ENCODE measurements around the gene DMBT1. TPM values are rescaled to one million over a fixed set of nuclear protein-coding genes. Genes with fewer than 3 reads are reported as not detected.
"Not testable (repeated sequence)": the region's sequence is repeated elsewhere in the genome, so short reads cannot be mapped to it uniquely, and the experiment has no call there.

Gene DMBT1
- total RNA-seq, 3 donors from 2014 or later = 0.03 to 0.05 (median 0.05) TPM

DNA sequence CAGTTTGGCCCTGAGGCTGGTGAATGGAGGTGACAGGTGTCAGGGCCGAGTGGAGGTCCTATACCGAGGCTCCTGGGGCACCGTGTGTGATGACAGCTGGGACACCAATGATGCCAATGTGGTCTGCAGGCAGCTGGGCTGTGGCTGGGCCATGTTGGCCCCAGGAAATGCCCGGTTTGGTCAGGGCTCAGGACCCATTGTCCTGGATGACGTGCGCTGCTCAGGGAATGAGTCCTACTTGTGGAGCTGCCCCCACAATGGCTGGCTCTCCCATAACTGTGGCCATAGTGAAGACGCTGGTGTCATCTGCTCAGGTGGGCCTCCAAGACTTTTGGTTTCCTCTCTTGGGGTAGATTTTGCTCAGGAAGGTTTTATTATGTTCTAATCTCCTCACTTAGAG lies 25.5 kb downstream of the DMBT1 start:
- not testable (repeated sequence) for ATAC-seq; H3K9me3 Mint-ChIP-seq; DNase-seq; H3K27me3 Mint-ChIP-seq (ENCODE audit: low read depth); H3K36me3 Mint-ChIP-seq (ENCODE audit: insufficient read depth); H3K4me3 Mint-ChIP-seq; H3K4me1 Mint-ChIP-seq (ENCODE audit: low read depth)

DNA sequence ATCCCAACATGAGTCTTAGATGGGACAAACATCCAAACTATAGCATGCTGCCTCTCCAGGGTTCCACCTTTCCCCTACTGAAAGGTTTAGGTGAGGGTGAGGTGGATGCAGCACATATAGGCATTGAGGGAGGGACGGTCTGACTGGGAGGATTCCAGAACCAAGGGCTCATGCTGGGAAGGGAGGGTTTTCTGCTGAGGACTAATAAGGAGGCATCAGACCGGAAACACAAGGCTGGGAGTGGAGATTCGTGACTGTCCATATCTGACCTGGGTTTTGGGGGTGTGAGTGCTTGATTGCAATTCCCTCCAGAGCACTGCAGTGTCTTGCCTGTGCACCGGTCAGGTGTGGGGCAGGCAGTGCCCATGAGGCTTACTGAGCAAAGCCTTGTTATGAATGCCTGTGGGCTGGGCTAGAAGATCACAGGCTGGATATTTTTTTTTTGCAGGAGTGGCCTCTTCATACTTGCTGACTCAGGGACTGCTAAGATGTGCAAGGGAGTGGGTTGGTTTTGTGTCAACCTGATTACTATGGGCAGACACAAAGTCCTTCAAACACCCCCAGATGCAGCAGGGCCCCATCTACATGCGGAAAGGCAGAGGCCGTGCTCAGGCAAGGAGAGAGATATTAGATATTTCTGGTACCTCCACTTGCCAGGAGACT lies 26.7 kb downstream of the DMBT1 start:
- no peaks in the 10 kb centered on the region for H3K9me3 Mint-ChIP-seq
- ATAC-seq (no peak), DNase-seq (no peak)
- H3K4me3 Mint-ChIP-seq = no peak overlapping the region
- no peaks in the 10 kb centered on the region for H3K4me1 Mint-ChIP-seq (ENCODE audit: low read depth)
- H3K36me3 Mint-ChIP-seq (ENCODE audit: insufficient read depth) = no peaks in the 10 kb centered on the region
- H3K27me3 Mint-ChIP-seq (ENCODE audit: low read depth) = no peaks in the 10 kb centered on the region

DNA sequence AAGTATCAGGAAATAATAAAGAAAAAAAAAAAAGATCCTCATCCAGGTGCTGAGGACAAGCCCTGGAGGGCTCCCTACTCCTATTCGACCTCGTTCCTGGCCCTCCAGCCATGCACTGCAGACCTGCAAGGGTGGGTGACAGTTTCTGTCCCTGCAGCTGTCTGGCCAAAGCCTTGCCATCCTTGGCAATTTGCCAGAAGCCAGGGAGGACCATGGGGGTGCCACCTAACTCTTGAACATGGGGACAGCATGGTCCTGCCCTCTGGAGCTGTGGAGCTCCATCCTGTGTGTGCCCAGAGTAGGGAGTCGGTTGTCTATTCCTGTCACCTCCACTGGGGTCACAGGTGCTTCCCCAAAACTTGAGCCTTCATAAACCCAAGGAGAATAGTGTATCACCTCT lies 27.8 kb downstream of the DMBT1 start:
- ATAC-seq (no peak), DNase-seq (no peak)
- H3K4me1 Mint-ChIP-seq (ENCODE audit: low read depth) = no peaks in the 10 kb centered on the region
- no peaks in the 10 kb centered on the region for H3K9me3 Mint-ChIP-seq
- H3K27me3 Mint-ChIP-seq (ENCODE audit: low read depth) = no peaks in the 10 kb centered on the region
- H3K4me3 Mint-ChIP-seq = no peak overlapping the region
- no peaks in the 10 kb centered on the region for H3K36me3 Mint-ChIP-seq (ENCODE audit: insufficient read depth)

DNA sequence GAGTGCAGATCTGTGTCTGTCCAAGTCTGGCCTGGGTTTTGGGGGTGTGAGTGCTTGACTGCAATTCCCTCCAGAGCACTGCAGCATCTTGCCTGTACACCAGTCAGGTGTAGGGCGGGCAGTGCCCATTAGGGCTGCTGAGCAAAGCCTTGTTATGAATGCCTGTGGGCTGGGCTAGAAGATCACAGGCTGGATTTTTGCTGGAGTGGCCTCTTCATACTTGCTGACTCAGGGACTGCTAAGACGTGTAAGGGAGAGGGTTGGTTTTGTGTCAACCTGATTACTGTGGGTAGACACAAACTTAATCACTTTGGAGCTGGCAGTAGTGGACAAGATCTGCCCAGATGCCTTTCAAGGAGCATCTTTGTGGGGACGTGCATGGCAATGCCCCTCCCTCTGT lies 29.6 kb downstream of the DMBT1 start:
- Mint-ChIP-seq H3K4me3 (no peak overlapping the region), H3K4me1 (ENCODE audit: low read depth) (no peaks in the 10 kb centered on the region), H3K36me3 (ENCODE audit: insufficient read depth) (no peaks in the 10 kb centered on the region), H3K9me3 (no peaks in the 10 kb centered on the region), H3K27me3 (ENCODE audit: low read depth) (no peaks in the 10 kb centered on the region)
- ATAC-seq (no peak), DNase-seq (no peak)

DNA sequence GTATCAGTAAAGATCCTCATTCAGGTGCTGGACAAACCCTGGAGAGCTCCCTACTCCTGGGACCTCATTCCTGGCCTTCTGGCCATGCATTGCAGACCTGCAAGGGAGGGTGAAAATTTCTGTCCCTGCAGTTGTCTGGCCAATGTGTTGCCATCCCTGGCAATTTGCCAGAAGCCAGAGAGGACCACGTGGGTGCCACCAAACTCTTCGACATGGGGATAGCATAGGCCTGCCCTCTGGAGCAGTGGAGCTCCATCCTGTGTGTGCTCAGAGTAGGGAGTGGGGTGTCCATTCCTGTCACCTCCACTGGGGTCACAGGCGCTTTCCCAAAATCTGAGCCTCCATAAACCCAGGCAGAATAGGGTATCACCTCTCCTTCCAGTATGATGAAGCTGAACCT lies 31.2 kb downstream of the DMBT1 start:
- Mint-ChIP-seq H3K4me1 (ENCODE audit: low read depth) (no peaks in the 10 kb centered on the region), H3K27me3 (ENCODE audit: low read depth) (no peaks in the 10 kb centered on the region), H3K4me3 (no peak overlapping the region), H3K36me3 (ENCODE audit: insufficient read depth) (no peaks in the 10 kb centered on the region), H3K9me3 (no peaks in the 10 kb centered on the region)
- ATAC-seq (no peak), DNase-seq (no peak)

DNA sequence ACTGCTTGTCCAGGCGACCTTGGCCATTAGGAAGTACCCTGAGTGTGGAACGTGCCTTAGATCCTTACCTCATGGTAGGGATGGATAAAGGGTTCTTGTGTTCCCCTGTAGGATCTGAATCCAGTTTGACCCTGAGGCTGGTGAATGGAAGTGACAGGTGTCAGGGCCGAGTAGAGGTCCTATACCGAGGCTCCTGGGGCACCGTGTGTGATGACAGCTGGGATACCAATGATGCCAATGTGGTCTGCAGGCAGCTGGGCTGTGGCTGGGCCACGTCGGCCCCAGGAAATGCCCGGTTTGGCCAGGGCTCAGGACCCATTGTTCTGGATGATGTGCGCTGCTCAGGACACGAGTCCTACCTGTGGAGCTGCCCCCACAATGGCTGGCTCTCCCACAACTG lies 31.6 kb downstream of the DMBT1 start:
- H3K27me3 Mint-ChIP-seq (ENCODE audit: low read depth) = no peaks in the 10 kb centered on the region
- H3K4me3 Mint-ChIP-seq = no peak overlapping the region
- H3K9me3 Mint-ChIP-seq = no peaks in the 10 kb centered on the region
- H3K4me1 Mint-ChIP-seq (ENCODE audit: low read depth) = no peaks in the 10 kb centered on the region
- ATAC-seq (no peak), DNase-seq (no peak)
- no peaks in the 10 kb centered on the region for H3K36me3 Mint-ChIP-seq (ENCODE audit: insufficient read depth)

DNA sequence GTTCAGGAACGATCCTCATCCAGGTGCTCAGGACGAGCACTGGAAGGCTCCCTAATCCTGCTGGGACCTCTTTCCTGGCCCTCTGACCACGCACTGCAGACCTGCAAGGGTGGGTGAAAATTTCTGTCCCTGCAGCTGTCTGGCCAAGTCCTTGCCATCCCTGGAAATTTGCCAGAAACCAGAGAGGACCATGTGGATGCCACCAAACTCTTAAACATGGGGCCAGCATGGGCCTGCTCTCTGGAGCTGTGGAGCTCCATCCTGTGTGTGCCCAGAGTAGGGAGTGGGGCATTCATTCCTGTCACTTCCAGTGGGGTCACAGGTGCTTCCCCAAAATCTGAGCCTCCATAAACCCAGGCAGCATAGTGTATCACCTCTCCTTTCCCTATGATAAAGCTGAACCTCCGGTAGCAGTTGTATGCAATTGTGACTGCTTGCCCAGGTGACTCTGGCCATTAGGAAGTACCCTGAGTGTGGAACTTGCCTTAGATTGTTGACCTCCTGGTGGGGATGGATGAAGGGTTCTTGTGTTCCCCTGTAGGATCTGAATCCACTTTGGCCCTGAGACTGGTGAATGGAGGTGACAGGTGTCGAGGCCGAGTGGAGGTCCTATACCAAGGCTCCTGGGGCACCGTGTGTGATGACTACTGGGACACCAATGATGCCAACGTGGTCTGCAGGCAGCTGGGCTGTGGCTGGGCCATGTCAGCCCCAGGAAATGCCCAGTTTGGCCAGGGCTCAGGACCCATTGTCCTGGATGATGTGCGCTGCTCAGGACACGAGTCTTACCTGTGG lies 57.1 kb downstream of the DMBT1 start:
- Mint-ChIP-seq H3K27me3 (ENCODE audit: low read depth) (peaks cover 4% of the 10 kb centered on the region), H3K9me3 (no peaks in the 10 kb centered on the region), H3K4me1 (ENCODE audit: low read depth) (no peaks in the 10 kb centered on the region), H3K36me3 (ENCODE audit: insufficient read depth) (no peaks in the 10 kb centered on the region), H3K4me3 (no peak overlapping the region)
- DNase-seq = no peak
- ATAC-seq = no peak

DNA sequence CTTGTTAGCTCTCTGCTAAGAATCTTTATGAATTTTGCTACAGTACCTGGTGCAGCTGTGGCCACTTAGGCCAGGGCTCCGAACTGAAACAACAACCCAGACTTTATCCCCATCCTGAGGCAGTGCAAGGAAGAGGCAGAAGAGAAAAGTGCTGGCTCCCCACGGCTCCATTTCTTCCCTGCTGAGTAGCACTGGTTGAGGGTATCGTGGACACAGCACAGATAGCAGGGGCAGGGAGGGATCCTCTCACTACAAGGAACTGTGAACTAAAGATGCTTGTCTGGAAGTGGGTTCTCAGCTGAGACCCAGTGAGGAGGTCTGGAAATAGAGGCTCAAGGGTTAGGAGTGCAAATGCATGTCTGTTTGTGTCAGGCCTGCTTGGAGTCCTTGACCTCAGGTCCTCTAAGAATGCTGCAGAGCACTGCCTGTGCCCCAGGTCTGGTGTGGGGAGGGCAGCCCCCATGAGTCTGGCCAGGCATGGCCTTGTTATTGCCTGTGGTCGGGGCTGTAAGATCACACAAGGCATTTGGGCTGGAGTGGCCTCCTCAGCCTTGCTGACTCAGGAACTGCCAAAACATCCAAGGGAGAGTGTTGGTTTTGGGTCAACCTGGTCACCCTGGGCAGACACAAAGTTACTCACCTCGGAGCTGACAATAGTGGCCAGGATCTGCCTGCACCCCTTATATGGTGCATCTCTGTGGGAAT lies 58.1 kb downstream of the DMBT1 start:
- DNase-seq = no peak
- no peaks in the 10 kb centered on the region for H3K36me3 Mint-ChIP-seq (ENCODE audit: insufficient read depth)
- H3K4me1 Mint-ChIP-seq (ENCODE audit: low read depth) = no peaks in the 10 kb centered on the region
- peaks cover 8% of the 10 kb centered on the region for H3K27me3 Mint-ChIP-seq (ENCODE audit: low read depth)
- H3K4me3 Mint-ChIP-seq = no peak overlapping the region
- no peaks in the 10 kb centered on the region for H3K9me3 Mint-ChIP-seq
- ATAC-seq = no peak

DNA sequence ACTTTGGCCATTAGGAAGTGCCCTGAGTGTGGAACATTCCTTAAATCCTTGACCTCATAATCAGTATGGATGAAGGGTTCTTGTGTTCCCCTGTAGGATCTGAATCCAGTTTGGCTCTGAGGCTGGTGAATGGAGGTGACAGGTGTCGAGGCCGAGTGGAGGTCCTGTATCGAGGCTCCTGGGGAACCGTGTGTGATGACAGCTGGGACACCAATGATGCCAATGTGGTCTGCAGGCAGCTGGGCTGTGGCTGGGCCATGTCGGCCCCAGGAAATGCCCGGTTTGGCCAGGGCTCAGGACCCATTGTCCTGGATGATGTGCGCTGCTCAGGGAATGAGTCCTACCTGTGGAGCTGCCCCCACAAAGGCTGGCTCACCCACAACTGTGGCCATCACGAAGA lies 60.4 kb downstream of the DMBT1 start:
- DNase-seq; H3K36me3 Mint-ChIP-seq (ENCODE audit: insufficient read depth); ATAC-seq; H3K27me3 Mint-ChIP-seq (ENCODE audit: low read depth); H3K4me1 Mint-ChIP-seq (ENCODE audit: low read depth); H3K9me3 Mint-ChIP-seq; H3K4me3 Mint-ChIP-seq: not testable (repeated sequence)

DNA sequence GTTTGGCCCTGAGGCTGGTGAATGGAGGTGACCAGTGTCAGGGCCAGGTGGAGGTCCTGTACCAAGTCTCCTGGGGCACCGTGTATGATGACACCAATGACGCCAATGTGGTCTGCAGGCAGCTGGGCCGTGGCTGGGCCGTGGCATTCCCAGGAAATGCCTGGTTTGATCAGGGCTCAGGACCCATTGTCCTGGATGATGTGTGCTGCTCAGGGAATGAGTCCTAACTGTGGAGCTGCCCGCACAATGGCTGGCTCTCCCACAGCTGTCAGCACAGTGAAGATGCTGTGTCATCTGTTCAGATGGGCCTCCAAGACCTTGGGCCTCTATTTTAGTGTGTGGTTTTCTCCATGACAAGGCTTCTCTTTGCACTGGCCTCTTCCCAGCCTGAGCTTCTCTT lies 64.0 kb downstream of the DMBT1 start:
- no peaks in the 10 kb centered on the region for H3K36me3 Mint-ChIP-seq (ENCODE audit: insufficient read depth)
- DNase-seq = no peak
- no peaks in the 10 kb centered on the region for H3K9me3 Mint-ChIP-seq
- no peaks in the 10 kb centered on the region for H3K4me1 Mint-ChIP-seq (ENCODE audit: low read depth)
- no peak for ATAC-seq
- H3K4me3 Mint-ChIP-seq = no peak overlapping the region
- H3K27me3 Mint-ChIP-seq (ENCODE audit: low read depth) = peaks cover 8% of the 10 kb centered on the region

DNA sequence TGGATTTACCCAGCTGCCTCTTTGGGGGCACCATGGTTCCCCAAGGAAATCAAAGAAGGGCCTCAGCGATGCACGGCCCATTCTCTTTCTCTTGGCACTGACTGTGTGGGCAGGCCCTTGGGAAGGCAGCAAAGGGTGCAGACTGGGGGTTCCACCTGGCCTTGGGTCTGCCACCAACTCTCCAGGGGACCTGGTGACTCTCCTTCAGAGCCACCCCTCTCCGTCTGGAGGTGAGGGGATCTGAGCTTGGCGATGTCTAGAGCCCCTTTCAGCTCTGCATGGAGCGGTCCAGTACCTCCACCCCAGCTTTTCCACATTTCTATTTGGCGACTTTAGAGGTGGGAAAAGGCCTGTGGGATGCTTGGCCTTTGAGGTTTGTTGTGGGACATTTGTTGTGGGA lies 70.0 kb downstream of the DMBT1 start:
- Mint-ChIP-seq H3K9me3 (no peaks in the 10 kb centered on the region), H3K4me1 (ENCODE audit: low read depth) (no peaks in the 10 kb centered on the region), H3K36me3 (ENCODE audit: insufficient read depth) (no peaks in the 10 kb centered on the region), H3K4me3 (no peak overlapping the region), H3K27me3 (ENCODE audit: low read depth) (no peaks in the 10 kb centered on the region)
- ATAC-seq (no peak), DNase-seq (no peak)

DNA sequence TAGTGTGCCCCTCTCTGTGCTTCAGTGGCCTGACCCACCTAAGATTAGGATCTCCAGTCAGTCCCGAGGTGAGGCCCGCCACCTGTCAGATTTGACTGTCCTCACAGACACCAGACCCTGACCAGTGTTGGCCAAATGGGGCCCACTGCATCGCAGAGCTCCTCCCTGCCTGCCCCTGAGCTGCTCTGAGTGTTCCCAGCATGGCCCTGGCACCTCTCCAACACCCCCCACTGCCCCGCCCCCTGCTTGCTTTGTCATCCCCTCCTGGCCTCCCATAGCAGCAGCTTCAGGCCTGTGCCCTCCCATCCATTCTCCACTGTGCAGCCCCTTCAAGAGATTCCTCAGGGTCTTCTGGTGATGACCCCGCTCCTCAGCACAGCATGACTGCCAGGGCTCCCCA lies 71.5 kb downstream of the DMBT1 start:
- H3K9me3 Mint-ChIP-seq = no peaks in the 10 kb centered on the region
- DNase-seq = no peak
- no peaks in the 10 kb centered on the region for H3K4me1 Mint-ChIP-seq (ENCODE audit: low read depth)
- H3K4me3 Mint-ChIP-seq = no peak overlapping the region
- H3K27me3 Mint-ChIP-seq (ENCODE audit: low read depth) = no peaks in the 10 kb centered on the region
- ATAC-seq = no peak
- no peaks in the 10 kb centered on the region for H3K36me3 Mint-ChIP-seq (ENCODE audit: insufficient read depth)

DNA sequence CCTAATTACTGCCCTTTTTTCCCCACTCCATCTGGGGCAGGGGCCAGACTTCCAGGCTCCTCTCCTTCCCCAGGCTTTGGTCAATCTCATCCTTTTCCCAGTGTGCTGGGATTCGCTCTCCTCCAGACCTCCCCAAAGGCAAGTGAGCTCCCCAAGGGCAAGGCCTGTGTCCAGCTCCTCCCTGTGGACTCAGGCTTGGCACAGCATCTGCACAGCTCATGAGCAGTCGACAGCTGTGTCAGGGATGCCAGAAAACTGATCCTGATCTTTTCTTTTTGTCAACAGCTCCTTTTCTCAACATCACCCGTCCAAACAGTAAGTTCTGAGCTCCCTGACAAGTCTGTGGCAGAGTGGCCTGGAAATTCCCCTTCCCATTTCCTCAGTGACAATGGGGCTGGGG lies 72.0 kb downstream of the DMBT1 start:
- DNase-seq (no peak), ATAC-seq (no peak)
- Mint-ChIP-seq H3K4me1 (ENCODE audit: low read depth) (no peaks in the 10 kb centered on the region), H3K9me3 (no peaks in the 10 kb centered on the region), H3K4me3 (no peak overlapping the region), H3K36me3 (ENCODE audit: insufficient read depth) (no peaks in the 10 kb centered on the region), H3K27me3 (ENCODE audit: low read depth) (no peaks in the 10 kb centered on the region)

DNA sequence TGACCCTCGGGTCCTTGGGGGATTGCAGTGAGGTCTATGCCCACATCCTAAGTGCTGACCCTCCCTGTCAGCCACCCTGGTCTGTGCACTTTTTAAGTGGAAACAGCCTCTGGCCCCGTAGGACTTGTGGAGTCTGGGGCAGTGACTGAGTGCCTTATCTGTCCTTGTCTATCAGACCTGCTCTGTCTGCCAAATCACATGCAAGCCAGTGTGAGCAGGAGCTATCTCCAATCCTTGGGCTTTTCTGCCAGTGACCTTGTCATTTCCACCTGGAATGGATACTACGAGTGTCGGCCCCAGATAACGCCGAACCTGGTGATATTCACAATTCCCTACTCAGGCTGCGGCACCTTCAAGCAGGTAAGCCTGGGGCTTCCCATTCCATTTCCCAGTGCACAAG lies 76.4 kb downstream of the DMBT1 start:
- DNase-seq (no peak), ATAC-seq (no peak)
- no peaks in the 10 kb centered on the region for H3K36me3 Mint-ChIP-seq (ENCODE audit: insufficient read depth)
- H3K4me3 Mint-ChIP-seq = no peak overlapping the region
- H3K4me1 Mint-ChIP-seq (ENCODE audit: low read depth) = no peaks in the 10 kb centered on the region
- no peaks in the 10 kb centered on the region for H3K9me3 Mint-ChIP-seq
- H3K27me3 Mint-ChIP-seq (ENCODE audit: low read depth) = no peaks in the 10 kb centered on the region

DNA sequence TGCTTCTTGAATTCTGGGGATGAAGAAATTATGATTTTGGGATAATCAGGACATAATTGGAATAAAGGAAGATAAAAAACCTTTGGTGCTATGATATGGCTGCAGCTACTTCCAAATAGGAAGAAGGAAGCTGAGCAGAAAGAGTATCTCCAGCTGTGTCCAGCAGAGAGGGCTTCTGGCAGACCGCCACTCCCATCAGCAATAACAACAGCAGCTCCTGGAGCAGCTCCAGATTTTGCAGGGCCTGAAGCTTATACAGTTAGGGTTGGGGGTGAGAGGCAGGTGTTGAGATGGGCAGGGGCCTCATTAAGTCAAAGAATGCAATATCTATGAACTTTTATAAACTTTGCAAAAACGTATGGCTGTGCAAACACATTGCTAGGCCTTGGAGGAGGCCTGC lies 76.8 kb downstream of the DMBT1 start:
- H3K27me3 Mint-ChIP-seq (ENCODE audit: low read depth) = no peaks in the 10 kb centered on the region
- ATAC-seq = no peak
- H3K4me1 Mint-ChIP-seq (ENCODE audit: low read depth) = no peaks in the 10 kb centered on the region
- H3K9me3 Mint-ChIP-seq = no peaks in the 10 kb centered on the region
- H3K36me3 Mint-ChIP-seq (ENCODE audit: insufficient read depth) = no peaks in the 10 kb centered on the region
- no peak for DNase-seq
- H3K4me3 Mint-ChIP-seq = no peak overlapping the region
